A549 (cell line): Measurements from ENCODE around the gene CALM1. TPM values are rescaled to one million over a fixed set of nuclear protein-coding genes. Genes with fewer than 3 reads are reported as not detected.

ENCODE experiments used
- ATAC-seq, 2 experiments: fragments of 200-7000 bp in 1 of 2; fragments of >200 bp in 1 of 2; cut with Nextera tagmentation in 1 of 2; cut with Tn5 transposase in 1 of 2; 3 replicates each; pipeline versions ENCODE4 v1.8.0 to v1.9.1; 2018 to 2020; ENCODE audit warnings: mild to moderate bottlenecking in 1 of 2, moderate library complexity in 1 of 2
- CTCF ChIA-PET: fragments of 300-600 bp; sonication (Branson Sonifier 250); formaldehyde crosslinking; extraction: SDS; loops from one replicate; lab custom pipeline; 2021; ENCODE audit warnings: antibody characterized with exemption, inconsistent platforms; lab: Yijun Ruan, JAX
- POLR2A ChIA-PET: fragments of 350-600 bp; formaldehyde crosslinking; extraction: SDS; loops from one replicate; lab custom pipeline; 2021; ENCODE audit warnings: antibody characterized with exemption, inconsistent platforms; lab: Yijun Ruan, JAX
- DNase-seq, 2 experiments: peaks; one replicate each; pipeline versions ENCODE4 v3.0.0 to v3.0.0-alpha.2; 2011 to 2016; ENCODE audit warnings: low read depth in 1 of 2, low spot score in 1 of 2
- FAIRE-seq: peaks from 2 replicates; lab custom pipeline; 2011; peaks lifted over from hg19 to GRCh38; lab: Jason Lieb, UNC
- H3K27ac ChIP-seq, 2 experiments: fragments of >200 bp; sonication (Bioruptor Twin); formaldehyde crosslinking; 3 replicates each; pipeline ENCODE4 v1.5.1; 2016 to 2017
- H3K4me1 ChIP-seq: fragments of >200 bp; sonication (Bioruptor Twin); formaldehyde crosslinking; 3 replicates; pipeline ENCODE4 v1.6.1; 2016
- H3K4me2 ChIP-seq: fragments of >200 bp; sonication (Bioruptor Twin); formaldehyde crosslinking; 3 replicates; pipeline ENCODE4 v1.6.1; 2016
- H3K4me3 ChIP-seq: fragments of >200 bp; sonication (Bioruptor Twin); formaldehyde crosslinking; 3 replicates; pipeline ENCODE4 v1.5.1; 2016
- H3K9me3 ChIP-seq: fragments of >200 bp; sonication (Bioruptor Twin); formaldehyde crosslinking; 3 replicates; pipeline ENCODE4 v1.6.1; 2016
- BHLHE40 ChIP-seq: IDR thresholded peaks from 2 replicates; pipeline ENCODE4 v1.6.1; 2012; ENCODE audit warnings: low read depth, low read length, inconsistent platforms
- CEBPB ChIP-seq, 2 experiments: fragments of >200 bp in 1 of 2; sonication (Bioruptor Twin) in 1 of 2; formaldehyde crosslinking in 1 of 2; IDR thresholded peaks; 2 replicates each; pipeline ENCODE4 v1.6.1; 2012 to 2016
- EHMT2 ChIP-seq: fragments of 200-600 bp; sonication (generic); IDR thresholded peaks from 2 replicates; pipeline ENCODE4 v1.6.1; 2016; ENCODE audit warnings: antibody characterized with exemption, low read depth, mild to moderate bottlenecking, moderate library complexity
- ESRRA ChIP-seq: fragments of 150-350 bp; IDR thresholded peaks from 2 replicates; pipeline ENCODE4 v1.6.1; 2014; ENCODE audit warnings: mild to moderate bottlenecking, low read length, borderline replicate concordance
- FOSB ChIP-seq: fragments of 250-450 bp; sonication (Bioruptor Pico); IDR thresholded peaks from 2 replicates; pipeline ENCODE4 v1.5.0; 2020; ENCODE audit warnings: mild to moderate bottlenecking, moderate library complexity
- FOSL2 ChIP-seq, 2 experiments: fragments of 450-650 bp in 1 of 2; fragments of >200 bp in 1 of 2; sonication (Bioruptor Twin) in 1 of 2; formaldehyde crosslinking; IDR thresholded peaks; 2 replicates each; pipeline versions ENCODE4 v1.5.0 to v1.6.1; 2016 to 2020; ENCODE audit warnings: mild to moderate bottlenecking in 1 of 2, moderate library complexity in 1 of 2
- FOXS1 ChIP-seq: fragments of 250-450 bp; sonication (Bioruptor Pico); IDR thresholded peaks from 2 replicates; pipeline ENCODE4 v1.5.0; 2020; ENCODE audit warnings: mild to moderate bottlenecking, moderate library complexity
- HDAC2 ChIP-seq: fragments of 200-600 bp; sonication (generic); IDR thresholded peaks from 2 replicates; pipeline ENCODE4 v1.6.1; 2016
- HEYL ChIP-seq: fragments of 250-450 bp; sonication (Bioruptor Pico); IDR thresholded peaks from 2 replicates; pipeline ENCODE4 v1.8.0; 2021; ENCODE audit warnings: mild to moderate bottlenecking, moderate library complexity
- HOXB13 ChIP-seq: fragments of 250-450 bp; sonication (Bioruptor Pico); IDR thresholded peaks from 2 replicates; pipeline ENCODE4 v1.5.0; 2020; ENCODE audit warnings: low read depth, mild to moderate bottlenecking, moderate library complexity
- JUN ChIP-seq, 2 experiments: fragments of >200 bp; sonication (Bioruptor Twin); formaldehyde crosslinking; IDR thresholded peaks; 2 replicates in 1 of 2; 3 replicates in 1 of 2; pipeline ENCODE4 v1.6.1; 2016 to 2017
- KDM1A ChIP-seq: fragments of 200-600 bp; sonication (generic); IDR thresholded peaks from 2 replicates; pipeline ENCODE4 v1.6.1; 2016; ENCODE audit warnings: low read depth, mild to moderate bottlenecking
- KDM5A ChIP-seq: fragments of 200-600 bp; sonication (generic); IDR thresholded peaks from 2 replicates; pipeline ENCODE4 v1.6.1; 2016; ENCODE audit warnings: antibody characterized with exemption, mild to moderate bottlenecking
- MAZ ChIP-seq: fragments of 150-350 bp; IDR thresholded peaks from 2 replicates; pipeline ENCODE4 v1.6.1; 2014; ENCODE audit warnings: antibody characterized with exemption, low read depth, low read length, borderline replicate concordance
- MYC ChIP-seq: IDR thresholded peaks from 2 replicates; pipeline ENCODE4 v1.6.1; 2012; ENCODE audit warnings: mild to moderate bottlenecking, inconsistent platforms, low read length, improper control_type of control experiment, borderline replicate concordance
- NFE2L2 ChIP-seq: fragments of 150-350 bp; conservative IDR thresholded peaks from 2 replicates; pipeline ENCODE4 v1.6.1; 2014; ENCODE audit warnings: low read length
- POLR2AphosphoS2 ChIP-seq: conservative IDR thresholded peaks from 2 replicates; pipeline ENCODE4 v1.6.1; 2012; ENCODE audit warnings: low read length, improper control_type of control experiment, inconsistent platforms
- RCOR1 ChIP-seq: fragments of 150-350 bp; IDR thresholded peaks from 2 replicates; pipeline ENCODE4 v1.6.1; 2014; ENCODE audit warnings: antibody characterized with exemption, low read length, low read depth
- SMC3 ChIP-seq: fragments of >200 bp; sonication (Bioruptor Twin); formaldehyde crosslinking; IDR thresholded peaks from 3 replicates; pipeline ENCODE4 v1.6.1; 2018; ENCODE audit warnings: inconsistent platforms
- SREBF2 ChIP-seq: fragments of 450-650 bp; IDR thresholded peaks from 2 replicates; pipeline ENCODE4 v1.6.1; 2014; ENCODE audit warnings: mild to moderate bottlenecking, moderate library complexity
- ZSCAN20 ChIP-seq: fragments of 250-450 bp; sonication (Bioruptor Pico); IDR thresholded peaks from 2 replicates; pipeline ENCODE4 v1.8.0; 2022; ENCODE audit warnings: mild to moderate bottlenecking, moderate library complexity
- WGBS: methylation state at CpG from one replicate; pipeline ENCODE4 v1.1.6; 2017; ENCODE audit errors: missing lambda C conversion rate; 5-methylcytosine and 5-hydroxymethylcytosine counted together
- polyA plus RNA-seq, 4 experiments: library from polyadenylated mRNA; depleted of rRNA in 3 of 4; stranded (reverse); fragments of >200 nt; fragmentation: RNase III in 1 of 4; extraction: RNeasy Plus Mini Kit Qiagen cat#74134 plus additional on column Dnase treatment in 1 of 4; gene quantifications; 2 replicates in 3 of 4; 3 replicates in 1 of 4; pipeline ENCODE4 v1.2.3, GENCODE V29; 2011 to 2017
- TF ChIP-seq, protein P1 (sequence below): fragments of >200 bp; sonication (Bioruptor Twin); formaldehyde crosslinking; IDR thresholded peaks from 3 replicates; pipeline ENCODE4 v1.6.1; 2016
- TF ChIP-seq, protein P2 (sequence below): fragments of 250-450 bp; sonication (Bioruptor Pico); IDR thresholded peaks from 2 replicates; pipeline ENCODE4 v1.5.0; 2020; ENCODE audit warnings: low read depth, mild to moderate bottlenecking, moderate library complexity

The CALM1 gene
- polyA plus RNA-seq, 2 of the 4 experiments (the other 2 are of a cell fraction): 374 to 451 TPM

DNA sequence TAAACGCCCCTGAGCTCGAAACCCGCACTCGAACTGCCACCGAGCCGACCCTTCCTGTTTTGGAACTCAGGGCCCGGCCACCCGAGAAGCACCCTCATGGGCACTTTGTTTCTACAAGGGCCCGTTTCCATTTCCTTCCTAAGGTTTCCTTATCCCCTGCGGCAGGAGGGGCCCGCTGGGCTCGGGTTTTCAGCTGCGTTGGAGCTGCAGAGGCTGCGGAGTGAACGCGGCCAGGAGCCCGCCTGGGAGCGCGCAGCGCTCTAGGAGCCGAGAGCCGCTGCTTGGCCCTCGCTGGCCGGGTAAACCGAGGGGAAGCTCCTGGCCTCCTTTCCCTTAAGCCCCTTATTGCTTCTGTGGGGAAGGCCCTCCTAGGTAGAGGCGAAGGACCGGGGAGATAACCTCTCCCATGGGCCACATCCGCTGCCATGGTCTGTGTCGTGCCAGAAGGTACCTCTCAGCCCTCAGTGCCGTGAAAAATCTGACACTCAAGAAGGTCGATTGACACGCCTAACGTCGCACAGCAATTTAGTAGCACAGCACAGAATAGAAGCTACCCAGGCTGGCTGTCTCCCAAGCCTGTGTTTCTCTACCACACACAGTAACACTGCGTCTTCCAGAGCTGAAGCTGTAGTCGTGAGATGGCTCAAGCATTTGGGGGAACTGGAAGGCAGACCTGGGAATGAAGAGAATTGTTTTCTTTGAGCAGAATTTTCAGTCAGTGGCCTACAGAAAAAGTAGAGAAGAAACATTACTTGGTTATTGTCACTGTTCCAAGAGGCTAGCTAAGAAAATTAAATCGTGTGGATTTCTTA, 12.9 kb upstream of the CALM1 start:
- no peak for FAIRE-seq
- WGBS: 74% methylated on average over 33 of the region's 37 CpGs

DNA sequence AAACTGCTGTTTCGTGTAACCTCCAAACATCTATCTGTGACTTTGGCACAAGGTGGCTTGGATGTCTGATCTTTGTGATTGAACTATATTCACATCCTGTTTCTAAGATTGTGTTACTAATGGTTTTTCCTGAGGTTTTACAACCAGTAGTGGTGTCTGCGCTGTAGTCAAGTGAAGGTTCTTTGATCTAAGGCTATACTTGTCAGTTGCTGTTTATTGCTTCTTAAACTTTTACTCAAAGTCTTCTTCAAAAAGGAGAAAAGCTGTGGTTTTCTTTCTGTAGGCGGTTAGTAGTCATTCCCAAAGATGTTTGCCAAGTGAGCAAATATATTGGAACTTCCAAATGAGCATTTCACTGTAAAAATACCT, 12.3 kb upstream of the CALM1 start:
- H3K4me3 ChIP-seq: no peak overlapping the region
- H3K9me3 ChIP-seq: no peaks in the 10 kb centered on the region
- H3K4me2 ChIP-seq: no peak overlapping the region
- ATAC-seq (no peak), DNase-seq (no peak)
- ChIA-PET CTCF (interaction anchor here (1.0 to 1.3 kb wide), 2 partner anchors 12 to 13 kb away, joined by 3 to 4 read pairs; no protein-coding TSS in a partner anchor), POLR2A (interaction anchor here (1.6 to 3.9 kb wide), 2 partner anchors 12 to 54 kb away, joined by 3 to 69 read pairs; partner anchors contain the start of gene CALM1)
- 91% methylated on average over 3 of the region's 3 CpGs for WGBS
- no peak overlapping the region; a peak in 1 of 6 replicates for H3K27ac ChIP-seq
- peaks cover 26% of the 10 kb centered on the region for H3K4me1 ChIP-seq
- no peak for TF ChIP-seq JUN (IDR thresholded peaks at IDR 0.05)
- TF ChIP-seq FOXS1: no peak
- TF ChIP-seq NFE2L2: no peak
- TF ChIP-seq, protein P1, sequence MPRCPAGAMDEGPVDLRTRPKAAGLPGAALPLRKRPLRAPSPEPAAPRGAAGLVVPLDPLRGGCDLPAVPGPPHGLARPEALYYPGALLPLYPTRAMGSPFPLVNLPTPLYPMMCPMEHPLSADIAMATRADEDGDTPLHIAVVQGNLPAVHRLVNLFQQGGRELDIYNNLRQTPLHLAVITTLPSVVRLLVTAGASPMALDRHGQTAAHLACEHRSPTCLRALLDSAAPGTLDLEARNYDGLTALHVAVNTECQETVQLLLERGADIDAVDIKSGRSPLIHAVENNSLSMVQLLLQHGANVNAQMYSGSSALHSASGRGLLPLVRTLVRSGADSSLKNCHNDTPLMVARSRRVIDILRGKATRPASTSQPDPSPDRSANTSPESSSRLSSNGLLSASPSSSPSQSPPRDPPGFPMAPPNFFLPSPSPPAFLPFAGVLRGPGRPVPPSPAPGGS: no peak
- no peak for TF ChIP-seq POLR2AphosphoS2
- TF ChIP-seq SMC3: no peak
- no peak for TF ChIP-seq SREBF2
- no peak for TF ChIP-seq KDM5A
- TF ChIP-seq, all 56 proteins: peak for 0
- no peak for FAIRE-seq

More for the DNA sequence above, 12.9 kb upstream of the CALM1 start:
- H3K27ac ChIP-seq: peak overlapping the region; percentile 81 to 96
- H3K4me2 ChIP-seq: peak overlapping the region; percentile 75
- peak overlapping the region; percentile 43 for H3K4me3 ChIP-seq
- ATAC-seq (no peak), DNase-seq (no peak)
- peaks cover 23% of the 10 kb centered on the region for H3K4me1 ChIP-seq
- ChIA-PET POLR2A (interaction anchor here (0.7 to 3.9 kb wide), 4 partner anchors 8 to 53 kb away, joined by 3 to 69 read pairs (median 3); partner anchors contain the start of gene CALM1), CTCF (interaction anchor here (1.0 to 1.3 kb wide), 3 partner anchors 12 to 21 kb away, joined by 4 read pairs; no protein-coding TSS in a partner anchor)
- TF ChIP-seq, protein P1: no peak
- no peak for TF ChIP-seq BHLHE40
- H3K9me3 ChIP-seq: no peaks in the 10 kb centered on the region

DNA sequence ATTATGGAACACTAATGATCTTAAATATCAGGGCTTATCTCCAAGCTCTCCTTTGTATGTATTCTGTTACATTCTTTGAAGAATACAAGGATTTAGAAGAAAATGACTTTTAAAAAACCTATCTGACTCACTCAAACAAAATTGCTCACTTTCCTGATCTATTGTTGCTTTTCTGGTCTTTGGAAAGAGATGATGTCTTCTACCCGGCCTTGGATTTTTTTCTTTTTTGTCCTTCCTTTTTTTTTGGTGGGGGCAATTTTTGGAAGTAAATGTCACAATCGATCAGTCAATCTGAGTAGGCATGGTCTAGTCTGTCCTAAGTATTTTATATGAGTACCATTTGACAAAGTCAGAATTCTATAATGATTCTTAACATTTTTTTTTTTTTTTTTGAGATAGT, 10.5 kb upstream of the CALM1 start:
- POLR2A ChIA-PET: interaction anchor here (1.0 kb wide), 1 partner anchor 10 kb away, joined by 3 read pairs; no protein-coding TSS in a partner anchor
- no peak for FAIRE-seq

DNA sequence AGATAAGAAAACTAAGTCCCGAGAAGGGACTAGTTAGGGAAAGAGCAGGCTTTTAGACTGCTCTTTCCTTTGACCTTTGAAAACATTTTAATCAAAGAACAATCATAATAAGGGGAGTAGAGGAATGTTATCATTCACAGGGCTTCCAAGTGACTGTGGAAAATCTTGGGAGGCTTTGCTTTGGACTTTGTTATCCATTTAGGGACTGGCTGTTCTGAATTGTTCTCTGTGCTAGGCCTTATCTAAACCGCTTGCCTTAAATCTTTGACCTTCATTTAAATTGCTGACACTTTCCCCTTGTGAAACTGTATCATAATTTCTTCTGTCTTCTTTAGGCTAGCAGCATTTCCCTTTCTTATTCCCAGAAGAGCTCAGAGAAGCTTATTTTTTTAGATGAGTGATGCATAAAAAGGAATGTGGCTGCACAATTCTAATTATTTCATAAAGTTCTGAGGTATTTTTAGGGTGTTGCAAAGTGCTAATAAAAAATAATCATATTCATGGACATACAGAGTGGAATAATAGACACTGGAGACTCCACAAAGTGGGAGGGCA, 9.5 kb upstream of the CALM1 start:
- DNase-seq (no peak), ATAC-seq (no peak), FAIRE-seq (no peak)
- Histone ChIP-seq H3K4me2 (no peak overlapping the region), H3K4me3 (no peak overlapping the region), H3K4me1 (peaks cover 21% of the 10 kb centered on the region), H3K9me3 (no peaks in the 10 kb centered on the region), H3K27ac (peak overlapping the region; percentile 38 to 47; a peak in 3 of 6 replicates)
- ChIA-PET POLR2A (interaction anchor here (2.6 kb wide), 1 partner anchor 10 kb away, joined by 21 read pairs; the partner anchor contains the start of gene CALM1), CTCF (interaction anchor here (0.7 to 1.0 kb wide), 2 partner anchors 20 to 1645 kb away, joined by 3 to 4 read pairs; no protein-coding TSS in a partner anchor)
- WGBS: 87% methylated on average over 2 of the region's 2 CpGs
- TF ChIP-seq HDAC2 (no peak), HEYL (CRISPR knock-in tag) (no peak), MYC (no peak), EHMT2 (no peak), ESRRA (no peak), MAZ (no peak), SREBF2 (no peak), CEBPB (IDR thresholded peaks at IDR 0.05) (no peak), FOXS1 (no peak), FOSL2 (IDR thresholded peaks at IDR 0.05) (no peak), FOSL2 (CRISPR knock-in tag; IDR thresholded peaks at IDR 0.05) (no peak), FOSB (CRISPR knock-in tag) (no peak), HOXB13 (CRISPR knock-in tag) (no peak), KDM5A (no peak), ZSCAN20 (CRISPR knock-in tag) (no peak)
- TF ChIP-seq, protein P2, sequence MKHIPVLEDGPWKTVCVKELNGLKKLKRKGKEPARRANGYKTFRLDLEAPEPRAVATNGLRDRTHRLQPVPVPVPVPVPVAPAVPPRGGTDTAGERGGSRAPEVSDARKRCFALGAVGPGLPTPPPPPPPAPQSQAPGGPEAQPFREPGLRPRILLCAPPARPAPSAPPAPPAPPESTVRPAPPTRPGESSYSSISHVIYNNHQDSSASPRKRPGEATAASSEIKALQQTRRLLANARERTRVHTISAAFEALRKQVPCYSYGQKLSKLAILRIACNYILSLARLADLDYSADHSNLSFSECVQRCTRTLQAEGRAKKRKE (CRISPR knock-in tag): no peak
- TF ChIP-seq, protein P1: no peak

More for the DNA sequence above, 10.5 kb upstream of the CALM1 start:
- H3K4me1 ChIP-seq: peaks cover 26% of the 10 kb centered on the region
- H3K27ac ChIP-seq: no peak overlapping the region
- no peak overlapping the region for H3K4me2 ChIP-seq
- DNase-seq (no peak), ATAC-seq (no peak)
- no peak overlapping the region for H3K4me3 ChIP-seq
- H3K9me3 ChIP-seq: no peaks in the 10 kb centered on the region
- WGBS: 83% methylated on average over 2 of the region's 2 CpGs
- CTCF ChIA-PET: interaction anchor here (0.6 to 1.4 kb wide), 3 partner anchors 14 to 1646 kb away, joined by 3 to 6 read pairs (median 3); no protein-coding TSS in a partner anchor
- TF ChIP-seq RCOR1: no peak
- no peak for TF ChIP-seq KDM1A
- TF ChIP-seq, all 56 proteins: peak for 0
